Measurements from ENCODE around the gene GADD45G.

GADD45G gene

DNA sequence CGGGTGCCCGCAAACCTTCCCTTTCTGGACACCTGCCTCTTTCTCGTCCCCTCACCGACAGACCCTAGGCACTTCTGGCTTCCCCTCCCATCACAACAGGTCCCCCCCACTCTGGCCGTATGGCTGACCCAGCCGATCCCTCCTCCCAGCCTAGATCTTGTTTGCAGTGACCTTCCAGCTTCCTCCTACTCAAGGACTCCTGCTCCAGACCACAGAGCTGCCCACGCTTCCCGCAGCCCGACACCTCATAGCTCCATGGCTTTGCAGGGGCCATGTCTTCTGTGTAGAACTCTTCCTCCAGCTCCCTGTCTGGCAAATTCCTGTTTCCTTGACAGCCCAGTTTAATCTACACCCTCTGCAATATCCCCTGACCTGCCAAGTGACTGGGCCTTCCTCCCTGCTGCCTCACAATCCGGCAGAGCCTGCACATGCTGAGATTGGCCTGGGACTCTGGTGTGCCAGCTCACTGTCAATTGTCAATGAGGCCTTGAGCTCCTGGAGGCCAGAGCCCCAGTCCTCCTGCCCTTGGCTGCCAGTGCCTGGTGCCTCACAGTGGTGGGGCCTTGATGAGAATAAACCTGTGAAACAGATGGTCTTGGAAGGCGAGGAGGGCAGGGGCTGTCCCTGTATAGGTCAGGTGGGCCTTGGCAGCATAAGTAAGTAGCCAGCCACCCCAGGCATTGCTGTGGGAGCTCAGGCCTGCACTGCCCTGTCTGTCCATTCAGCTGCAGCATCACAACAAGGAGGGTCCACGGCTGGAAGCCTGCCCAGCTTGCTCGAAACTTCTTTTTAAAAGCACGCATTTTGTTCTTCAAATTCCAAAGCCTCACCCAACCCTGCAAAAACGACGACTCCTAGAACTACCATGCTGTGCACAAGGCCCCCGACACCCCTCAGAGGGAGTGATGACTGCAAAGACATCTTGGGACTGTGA is 50.5 kb downstream of the GADD45G start:
- FAIRE-seq: no peak
